Stomach (tissue), 4 donors: ENCODE data around the gene ZFAND2B.

Source experiments
- POLR2AphosphoS5 ChIP-seq, 3 donors: sonication (generic); formaldehyde crosslinking; IDR thresholded peaks; one replicate each; pipeline ENCODE4 v1.6.1; 2016; ENCODE audit warnings: antibody characterized with exemption in 3 of 3
- TF ChIP-seq, protein P1 (sequence below), 7 experiments: fragments of 450-650 bp in 4 of 7; fragments of 200-600 bp in 3 of 7; sonication (generic) in 3 of 7; IDR thresholded peaks; one replicate each; pipeline ENCODE4 v1.5.1; 2016 to 2019; ENCODE audit warnings: antibody characterized with exemption in 7 of 7, control low read depth in 2 of 7, mild to moderate bottlenecking in 1 of 7

DNA sequence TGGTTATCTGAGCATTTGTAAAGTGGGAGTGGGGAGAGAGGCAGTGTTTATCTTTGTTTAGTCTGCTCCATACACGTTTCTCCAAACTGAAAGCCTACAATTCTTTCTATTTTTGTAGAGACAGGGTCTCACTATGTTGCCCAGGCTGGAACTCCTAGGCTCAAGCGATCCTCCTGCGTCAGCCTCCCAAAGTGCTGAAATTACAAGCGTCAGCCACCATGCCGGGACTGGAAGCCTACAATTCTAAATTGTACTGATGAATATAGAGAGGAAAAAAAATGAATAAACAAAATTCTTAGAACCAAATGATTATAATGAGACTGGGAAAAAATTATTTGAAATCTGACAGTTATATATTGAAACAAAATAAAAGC, 1.4 kb upstream of the ZFAND2B start:
- TF ChIP-seq, protein P1, sequence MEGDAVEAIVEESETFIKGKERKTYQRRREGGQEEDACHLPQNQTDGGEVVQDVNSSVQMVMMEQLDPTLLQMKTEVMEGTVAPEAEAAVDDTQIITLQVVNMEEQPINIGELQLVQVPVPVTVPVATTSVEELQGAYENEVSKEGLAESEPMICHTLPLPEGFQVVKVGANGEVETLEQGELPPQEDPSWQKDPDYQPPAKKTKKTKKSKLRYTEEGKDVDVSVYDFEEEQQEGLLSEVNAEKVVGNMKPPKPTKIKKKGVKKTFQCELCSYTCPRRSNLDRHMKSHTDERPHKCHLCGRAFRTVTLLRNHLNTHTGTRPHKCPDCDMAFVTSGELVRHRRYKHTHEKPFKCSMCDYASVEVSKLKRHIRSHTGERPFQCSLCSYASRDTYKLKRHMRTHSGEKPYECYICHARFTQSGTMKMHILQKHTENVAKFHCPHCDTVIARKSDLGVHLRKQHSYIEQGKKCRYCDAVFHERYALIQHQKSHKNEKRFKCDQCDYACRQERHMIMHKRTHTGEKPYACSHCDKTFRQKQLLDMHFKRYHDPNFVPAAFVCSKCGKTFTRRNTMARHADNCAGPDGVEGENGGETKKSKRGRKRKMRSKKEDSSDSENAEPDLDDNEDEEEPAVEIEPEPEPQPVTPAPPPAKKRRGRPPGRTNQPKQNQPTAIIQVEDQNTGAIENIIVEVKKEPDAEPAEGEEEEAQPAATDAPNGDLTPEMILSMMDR (IDR thresholded peaks at IDR 0.05): no peak
- TF ChIP-seq POLR2AphosphoS5 (IDR thresholded peaks at IDR 0.05): no peak
